Measurements from ENCODE around the gene FNBP1.

Gene FNBP1

GRCh38 chr9:130042885-130043653 is at the start of gene FNBP1:
Gene FNBP1, minus strand, starts transcription at chr9:130043189. Its CDS starts 214 bp downstream, at chr9:130042975.
- DNase-seq = peak; percentile 84

GRCh38 chr9:130090915-130091314 is 47.9 kb upstream of the FNBP1 start:
- no peak for DNase-seq

- no peak for DNase-seq
Measured at GRCh38 chr9:130089141-130089540, 46.2 kb upstream of the FNBP1 start.

- no peak for DNase-seq
Measured at GRCh38 chr9:130088051-130088450, 45.1 kb upstream of the FNBP1 start.

- no peak for DNase-seq
Measured at GRCh38 chr9:130084337-130084736, 41.3 kb upstream of the FNBP1 start.

GRCh38 chr9:130078547-130078946 is 35.6 kb upstream of the FNBP1 start:
- DNase-seq = no peak

- no peak for DNase-seq
Measured at GRCh38 chr9:130073373-130073772, 30.4 kb upstream of the FNBP1 start.

- DNase-seq = no peak
Measured at GRCh38 chr9:130072515-130073235, 29.7 kb upstream of the FNBP1 start.

- DNase-seq = no peak
Measured at GRCh38 chr9:130069048-130069447, 26.1 kb upstream of the FNBP1 start.

GRCh38 chr9:130064621-130065020 is 21.6 kb upstream of the FNBP1 start:
- DNase-seq = no peak

- no peak for DNase-seq
Measured at GRCh38 chr9:130062750-130063149, 19.8 kb upstream of the FNBP1 start.

GRCh38 chr9:130060296-130060695 is 17.3 kb upstream of the FNBP1 start:
- DNase-seq = no peak

GRCh38 chr9:130058887-130059286 is 15.9 kb upstream of the FNBP1 start:
- DNase-seq = no peak

- no peak for DNase-seq
Measured at GRCh38 chr9:130058154-130058553, 15.2 kb upstream of the FNBP1 start.

GRCh38 chr9:130054820-130055219 is 11.8 kb upstream of the FNBP1 start:
- no peak for DNase-seq

GRCh38 chr9:130054325-130054786 is 11.4 kb upstream of the FNBP1 start:
- DNase-seq = no peak

GRCh38 chr9:130053504-130054324 is 10.7 kb upstream of the FNBP1 start, which contains the start of gene GPR107:
Gene GPR107, plus strand, starts transcription at chr9:130053906. Its CDS starts 27 bp downstream, at chr9:130053933.
- peak; percentile 77 for DNase-seq

GRCh38 chr9:130053109-130053503 is 10.1 kb upstream of the FNBP1 start:
- no peak for DNase-seq

- DNase-seq = no peak
Measured at GRCh38 chr9:130051855-130052254, 8.9 kb upstream of the FNBP1 start.

GRCh38 chr9:130050462-130050861 is 7.5 kb upstream of the FNBP1 start:
- DNase-seq = no peak

- DNase-seq = no peak
Measured at GRCh38 chr9:130049431-130050210, 6.6 kb upstream of the FNBP1 start.

GRCh38 chr9:130045725-130046450 is 2.9 kb upstream of the FNBP1 start:
- DNase-seq = no peak

All from CD4-positive, alpha-beta T cell treated with Interleukin-17A for 1 hour (primary cell).